ENCODE results near the gene SLC9C2. TPM values are rescaled to one million over a fixed set of nuclear protein-coding genes. Genes with fewer than 3 reads are reported as not detected.
A peak's percentile ranks its signal among the peaks of the same experiment; 100 is the strongest.
"Not testable (repeated sequence)": the region's sequence is repeated elsewhere in the genome, so short reads cannot be mapped to it uniquely, and the experiment has no call there.

The SLC9C2 gene
- total and polyA plus RNA-seq, 5 donors from 2014 or later = not detected

- no peaks in the 10 kb centered on the region for H3K36me3 Mint-ChIP-seq
- peaks cover 5% of the 10 kb centered on the region for H3K4me1 ChIP-seq (ENCODE audit: control insufficient read depth, insufficient read depth, low read length, poor library complexity, severe bottlenecking)
- H3K4me3 ChIP-seq (ENCODE audit: low read depth, low read length) = no peak overlapping the region
- ATAC-seq (ENCODE audit: low read depth in 2 of 2) = no peak
- no peak overlapping the region for H3K4me3 Mint-ChIP-seq
- no peaks in the 10 kb centered on the region for H3K9me3 Mint-ChIP-seq
- H3K27me3 Mint-ChIP-seq = peaks cover 17% of the 10 kb centered on the region
- H3K4me1 Mint-ChIP-seq = peaks cover 1 to 16% (median 5%) of the 10 kb centered on the region in 4 donors
- no peak overlapping the region for H3K27ac Mint-ChIP-seq
- DNase-seq = no peak
- no peaks in the 10 kb centered on the region for H3K27me3 ChIP-seq (ENCODE audit: control insufficient read depth, insufficient read depth, low read length)
- H3K9me3 ChIP-seq (ENCODE audit: control insufficient read depth in 2 of 2, low read length in 2 of 2) = no peaks in the 10 kb centered on the region
- no peak overlapping the region for H3K27ac ChIP-seq (ENCODE audit: insufficient read depth, low read length, poor library complexity, severe bottlenecking)
- no peaks in the 10 kb centered on the region for H3K36me3 ChIP-seq (ENCODE audit: control insufficient read depth, insufficient read depth, low read length)
Measured at GRCh38 chr1:173523329-173523728, 79.5 kb downstream of the SLC9C2 start.

GRCh38 chr1:173520799-173521198 is 82.1 kb downstream of the SLC9C2 start:
- H3K4me3 ChIP-seq (ENCODE audit: low read depth, low read length) = no peak overlapping the region
- no peak overlapping the region for H3K27ac ChIP-seq (ENCODE audit: insufficient read depth, low read length, poor library complexity, severe bottlenecking)
- peaks cover 2% of the 10 kb centered on the region for H3K27me3 ChIP-seq (ENCODE audit: control insufficient read depth, insufficient read depth, low read length)
- H3K9me3 Mint-ChIP-seq = peaks cover 0 to 2% (median 0%) of the 10 kb centered on the region in 7 donors
- no peaks in the 10 kb centered on the region for H3K9me3 ChIP-seq (ENCODE audit: control insufficient read depth in 2 of 2, low read length in 2 of 2)
- peaks cover 0 to 7% (median 3%) of the 10 kb centered on the region in 4 donors for H3K4me1 Mint-ChIP-seq
- no peaks in the 10 kb centered on the region for H3K36me3 Mint-ChIP-seq
- DNase-seq (no peak), ATAC-seq (ENCODE audit: low read depth in 2 of 2) (no peak)
- H3K27me3 Mint-ChIP-seq = peaks cover 29% of the 10 kb centered on the region
- no peak overlapping the region for H3K27ac Mint-ChIP-seq
- H3K4me1 ChIP-seq (ENCODE audit: control insufficient read depth, insufficient read depth, low read length, poor library complexity, severe bottlenecking) = peaks cover 7% of the 10 kb centered on the region
- no peak overlapping the region for H3K4me3 Mint-ChIP-seq
- H3K36me3 ChIP-seq (ENCODE audit: control insufficient read depth, insufficient read depth, low read length) = no peaks in the 10 kb centered on the region

- ATAC-seq (ENCODE audit: low read depth in 2 of 2); H3K9me3 Mint-ChIP-seq; H3K27ac Mint-ChIP-seq; H3K27ac ChIP-seq (ENCODE audit: insufficient read depth, low read length, poor library complexity, severe bottlenecking); H3K4me3 ChIP-seq (ENCODE audit: low read depth, low read length); H3K4me3 Mint-ChIP-seq; DNase-seq; H3K4me1 ChIP-seq (ENCODE audit: control insufficient read depth, insufficient read depth, low read length, poor library complexity, severe bottlenecking); H3K36me3 Mint-ChIP-seq; H3K27me3 ChIP-seq (ENCODE audit: control insufficient read depth, insufficient read depth, low read length); H3K36me3 ChIP-seq (ENCODE audit: control insufficient read depth, insufficient read depth, low read length); H3K9me3 ChIP-seq (ENCODE audit: control insufficient read depth in 2 of 2, low read length in 2 of 2): not testable (repeated sequence)
- H3K4me1 Mint-ChIP-seq = peaks cover 0 to 12% (median 3%) of the 10 kb centered on the region in 4 donors
- H3K27me3 Mint-ChIP-seq = peaks cover 46% of the 10 kb centered on the region
Measured at GRCh38 chr1:173514503-173514902, 88.4 kb downstream of the SLC9C2 start.

DNA sequence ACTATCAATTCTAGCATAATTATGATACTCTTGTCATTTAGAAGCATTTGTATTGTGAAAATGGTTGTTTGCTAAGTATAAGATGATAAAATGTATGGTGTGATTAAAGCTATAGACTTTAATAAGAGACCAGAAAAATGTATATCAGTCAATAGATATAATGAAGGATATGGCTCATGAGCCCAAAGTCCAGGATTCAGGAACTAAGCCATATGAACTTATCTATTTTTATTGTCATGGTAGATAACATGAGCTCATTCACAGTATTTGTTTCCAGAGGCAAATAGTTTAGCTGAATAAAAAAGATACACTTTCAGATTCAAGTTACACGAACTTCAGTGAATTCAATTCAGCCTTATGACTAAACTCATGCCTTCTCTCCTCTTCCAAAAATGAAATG is 93.1 kb downstream of the SLC9C2 start:
- DNase-seq (no peak), ATAC-seq (ENCODE audit: low read depth in 2 of 2) (no peak)
- Histone ChIP-seq H3K4me3 (ENCODE audit: low read depth, low read length) (no peak overlapping the region), H3K36me3 (ENCODE audit: control insufficient read depth, insufficient read depth, low read length) (no peaks in the 10 kb centered on the region), H3K9me3 (ENCODE audit: control insufficient read depth in 2 of 2, low read length in 2 of 2) (no peaks in the 10 kb centered on the region), H3K27ac (ENCODE audit: insufficient read depth, low read length, poor library complexity, severe bottlenecking) (no peak overlapping the region), H3K27me3 (ENCODE audit: control insufficient read depth, insufficient read depth, low read length) (peaks cover 3% of the 10 kb centered on the region), H3K4me1 (ENCODE audit: control insufficient read depth, insufficient read depth, low read length, poor library complexity, severe bottlenecking) (no peaks in the 10 kb centered on the region)
- Mint-ChIP-seq H3K27me3 (peaks cover 24% of the 10 kb centered on the region), H3K27ac (peak overlapping the region in 1 of 3 donors; percentile 75), H3K36me3 (no peaks in the 10 kb centered on the region), H3K4me1 (peaks cover 0 to 4% (median 0%) of the 10 kb centered on the region in 4 donors), H3K9me3 (peaks cover 0 to 7% (median 4%) of the 10 kb centered on the region in 7 donors), H3K4me3 (no peak overlapping the region)

DNA sequence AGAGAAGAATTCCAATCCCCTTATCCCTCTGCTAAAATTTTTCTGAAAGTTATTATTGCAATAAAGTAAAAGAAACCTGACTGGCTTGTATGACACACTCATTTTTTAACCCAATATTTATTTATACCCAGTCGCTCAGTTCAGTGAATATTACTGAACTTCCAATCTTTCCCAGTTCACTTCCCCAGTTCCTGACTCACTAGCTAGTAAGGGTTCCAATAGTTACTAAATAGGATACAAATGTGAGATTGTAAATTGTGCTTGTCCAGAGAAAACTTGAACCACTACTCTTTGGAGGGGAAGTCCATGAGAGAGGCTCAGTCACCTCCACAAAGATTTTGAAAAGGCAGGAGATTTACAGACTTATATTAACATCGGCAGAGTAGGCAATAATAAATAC is 94.3 kb downstream of the SLC9C2 start:
- H3K36me3 ChIP-seq (ENCODE audit: control insufficient read depth, insufficient read depth, low read length) = no peaks in the 10 kb centered on the region
- ATAC-seq (ENCODE audit: low read depth in 2 of 2) (no peak), DNase-seq (no peak)
- H3K4me1 ChIP-seq (ENCODE audit: control insufficient read depth, insufficient read depth, low read length, poor library complexity, severe bottlenecking) = no peaks in the 10 kb centered on the region
- no peaks in the 10 kb centered on the region for H3K36me3 Mint-ChIP-seq
- no peak overlapping the region for H3K27ac Mint-ChIP-seq
- peaks cover 21% of the 10 kb centered on the region for H3K27me3 Mint-ChIP-seq
- no peaks in the 10 kb centered on the region for H3K9me3 ChIP-seq (ENCODE audit: control insufficient read depth in 2 of 2, low read length in 2 of 2)
- H3K9me3 Mint-ChIP-seq = peaks cover 0 to 2% (median under 1%) of the 10 kb centered on the region in 7 donors
- H3K4me1 Mint-ChIP-seq = peaks cover 0 to 4% (median 0%) of the 10 kb centered on the region in 4 donors
- no peak overlapping the region for H3K4me3 Mint-ChIP-seq
- no peak overlapping the region for H3K4me3 ChIP-seq (ENCODE audit: low read depth, low read length)
- H3K27me3 ChIP-seq (ENCODE audit: control insufficient read depth, insufficient read depth, low read length) = peaks cover 7% of the 10 kb centered on the region
- no peak overlapping the region for H3K27ac ChIP-seq (ENCODE audit: insufficient read depth, low read length, poor library complexity, severe bottlenecking)

DNA sequence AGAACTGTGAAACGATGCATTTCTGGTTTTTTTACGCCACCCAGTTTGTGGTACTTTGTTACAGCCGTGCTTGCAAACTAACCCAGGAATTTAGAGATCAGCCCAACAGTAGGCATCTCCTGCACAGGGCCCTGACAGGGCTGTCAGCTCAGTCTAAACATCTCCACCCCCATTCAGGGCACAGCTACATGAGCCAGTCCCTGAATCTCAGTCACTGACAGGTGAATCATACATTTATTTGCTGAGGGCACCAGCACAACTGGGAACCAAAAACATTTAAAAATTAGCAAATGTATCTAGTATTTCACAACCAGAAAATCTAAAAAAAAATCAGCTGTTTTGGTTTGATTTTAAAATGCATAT is 95.0 kb downstream of the SLC9C2 start:
- H3K36me3 ChIP-seq (ENCODE audit: control insufficient read depth, insufficient read depth, low read length) = no peaks in the 10 kb centered on the region
- Mint-ChIP-seq H3K36me3 (no peaks in the 10 kb centered on the region), H3K27ac (no peak overlapping the region), H3K27me3 (peaks cover 19% of the 10 kb centered on the region), H3K4me1 (peaks cover 0 to 4% (median 0%) of the 10 kb centered on the region in 4 donors), H3K4me3 (no peak overlapping the region), H3K9me3 (peaks cover 0 to 2% (median 0%) of the 10 kb centered on the region in 7 donors)
- no peaks in the 10 kb centered on the region for H3K9me3 ChIP-seq (ENCODE audit: control insufficient read depth in 2 of 2, low read length in 2 of 2)
- no peak overlapping the region for H3K27ac ChIP-seq (ENCODE audit: insufficient read depth, low read length, poor library complexity, severe bottlenecking)
- no peak for DNase-seq
- no peak for ATAC-seq (ENCODE audit: low read depth in 2 of 2)
- H3K4me3 ChIP-seq (ENCODE audit: low read depth, low read length) = no peak overlapping the region
- no peaks in the 10 kb centered on the region for H3K4me1 ChIP-seq (ENCODE audit: control insufficient read depth, insufficient read depth, low read length, poor library complexity, severe bottlenecking)
- peaks cover 7% of the 10 kb centered on the region for H3K27me3 ChIP-seq (ENCODE audit: control insufficient read depth, insufficient read depth, low read length)

DNA sequence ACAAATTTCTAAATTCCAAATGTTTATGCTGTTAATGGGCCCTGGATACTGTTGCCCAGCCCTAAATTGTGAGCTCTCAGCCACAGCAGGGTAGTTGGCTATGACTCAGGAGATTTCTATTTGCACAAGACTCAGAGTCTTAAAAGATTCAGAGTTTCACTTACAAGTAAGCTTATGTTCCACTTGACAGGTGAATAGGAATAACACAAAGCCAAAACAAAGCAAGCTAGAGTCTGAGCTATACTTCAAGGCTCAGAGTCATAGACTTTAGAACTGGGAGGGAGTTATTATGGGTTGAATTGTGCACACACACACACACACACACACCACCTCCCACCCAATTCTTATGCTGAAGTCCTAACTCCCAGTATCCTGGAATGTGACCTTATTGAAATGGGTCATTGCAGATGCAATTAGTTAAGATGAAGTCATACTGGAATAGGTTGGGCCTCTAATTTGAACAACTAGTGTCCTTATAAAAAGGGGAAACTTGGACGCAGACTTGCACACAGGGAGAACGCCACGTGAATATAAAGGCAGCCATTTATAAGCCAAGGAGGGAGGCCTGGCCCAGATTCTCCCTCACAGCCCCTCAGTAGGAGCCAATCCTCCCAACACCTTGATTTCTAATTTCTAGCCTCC is 95.5 kb downstream of the SLC9C2 start:
- no peak for ATAC-seq (ENCODE audit: low read depth in 2 of 2)
- Histone ChIP-seq H3K36me3 (ENCODE audit: control insufficient read depth, insufficient read depth, low read length) (no peaks in the 10 kb centered on the region), H3K4me3 (ENCODE audit: low read depth, low read length) (no peak overlapping the region), H3K9me3 (ENCODE audit: control insufficient read depth in 2 of 2, low read length in 2 of 2) (no peaks in the 10 kb centered on the region), H3K27ac (ENCODE audit: insufficient read depth, low read length, poor library complexity, severe bottlenecking) (no peak overlapping the region), H3K4me1 (ENCODE audit: control insufficient read depth, insufficient read depth, low read length, poor library complexity, severe bottlenecking) (no peaks in the 10 kb centered on the region), H3K27me3 (ENCODE audit: control insufficient read depth, insufficient read depth, low read length) (peaks cover 7% of the 10 kb centered on the region)
- no peak overlapping the region for H3K27ac Mint-ChIP-seq
- peaks cover 0 to 4% (median 0%) of the 10 kb centered on the region in 4 donors for H3K4me1 Mint-ChIP-seq
- H3K36me3 Mint-ChIP-seq = no peaks in the 10 kb centered on the region
- no peak overlapping the region for H3K4me3 Mint-ChIP-seq
- H3K9me3 Mint-ChIP-seq = peaks cover 0 to 2% (median 0%) of the 10 kb centered on the region in 7 donors
- DNase-seq = no peak
- H3K27me3 Mint-ChIP-seq = peaks cover 15% of the 10 kb centered on the region

GRCh38 chr1:173506437-173506836 is 96.4 kb downstream of the SLC9C2 start:
- no peak overlapping the region for H3K4me3 ChIP-seq (ENCODE audit: low read depth, low read length)
- peak overlapping the region in 1 of 3 donors; percentile 2 for H3K27ac Mint-ChIP-seq
- peaks cover 8% of the 10 kb centered on the region for H3K27me3 Mint-ChIP-seq
- H3K27me3 ChIP-seq (ENCODE audit: control insufficient read depth, insufficient read depth, low read length) = peaks cover 7% of the 10 kb centered on the region
- H3K9me3 ChIP-seq (ENCODE audit: control insufficient read depth in 2 of 2, low read length in 2 of 2) = no peaks in the 10 kb centered on the region
- H3K9me3 Mint-ChIP-seq = peaks cover 0 to 2% (median 0%) of the 10 kb centered on the region in 7 donors
- no peaks in the 10 kb centered on the region for H3K4me1 ChIP-seq (ENCODE audit: control insufficient read depth, insufficient read depth, low read length, poor library complexity, severe bottlenecking)
- no peak overlapping the region for H3K27ac ChIP-seq (ENCODE audit: insufficient read depth, low read length, poor library complexity, severe bottlenecking)
- H3K36me3 Mint-ChIP-seq = no peaks in the 10 kb centered on the region
- H3K4me1 Mint-ChIP-seq = peaks cover 0 to 2% (median 0%) of the 10 kb centered on the region in 4 donors
- DNase-seq (peak in 1 of 3 donors; percentile 30), ATAC-seq (ENCODE audit: low read depth in 2 of 2) (no peak)
- no peaks in the 10 kb centered on the region for H3K36me3 ChIP-seq (ENCODE audit: control insufficient read depth, insufficient read depth, low read length)
- H3K4me3 Mint-ChIP-seq = no peak overlapping the region

All from CD4-positive, CD25-positive, alpha-beta regulatory T cell (primary cell).